ENCODE data around the gene SLA2. TPM values are rescaled to one million over a fixed set of nuclear protein-coding genes. Genes with fewer than 3 reads are reported as not detected.

SLA2 gene
- total and polyA plus RNA-seq, 10 donors = 2.6 to 16.3 (median 8.3) TPM

DNA sequence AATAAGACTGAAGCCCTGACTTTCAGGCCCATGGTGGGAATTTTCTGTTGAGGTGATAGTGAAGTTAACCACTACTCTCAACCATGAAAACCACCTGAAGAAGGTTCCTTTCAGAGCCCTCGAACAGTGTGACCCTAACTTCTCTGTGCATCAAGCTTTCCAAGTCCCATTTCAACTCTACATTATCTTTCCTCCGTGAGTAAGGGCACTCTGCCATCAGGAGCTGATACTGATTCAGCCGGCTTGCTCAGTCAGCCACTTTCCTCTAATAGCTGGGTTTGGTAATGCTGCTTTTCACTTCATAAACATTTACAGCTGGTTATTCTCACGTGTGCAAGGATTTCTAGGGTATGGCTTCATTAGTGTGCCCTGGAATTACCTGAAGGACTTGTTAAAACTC is 10.7 kb upstream of the SLA2 start:
- Histone ChIP-seq H3K9me3 (no peaks in the 10 kb centered on the region), H3K27ac (no peak overlapping the region), H3K4me3 (no peak overlapping the region), H3K27me3 (replicated peaks in 1 of 7) (no peaks in the 10 kb centered on the region), H3K36me3 (peaks cover 0 to 92% (median 32%) of the 10 kb centered on the region in 6 donors), H3K4me1 (peaks cover 0 to 7% (median 0%) of the 10 kb centered on the region in 6 donors)
- WGBS, 5 donors = 87 to 94% (median 92%) methylated on average over 4 of the region's 4 CpGs
- intact Hi-C loops (cut with DNase I; ENCODE audit: low total_unique reads) = no loop called here
- no peak for DNase-seq
- TF ChIP-seq, protein P1, sequence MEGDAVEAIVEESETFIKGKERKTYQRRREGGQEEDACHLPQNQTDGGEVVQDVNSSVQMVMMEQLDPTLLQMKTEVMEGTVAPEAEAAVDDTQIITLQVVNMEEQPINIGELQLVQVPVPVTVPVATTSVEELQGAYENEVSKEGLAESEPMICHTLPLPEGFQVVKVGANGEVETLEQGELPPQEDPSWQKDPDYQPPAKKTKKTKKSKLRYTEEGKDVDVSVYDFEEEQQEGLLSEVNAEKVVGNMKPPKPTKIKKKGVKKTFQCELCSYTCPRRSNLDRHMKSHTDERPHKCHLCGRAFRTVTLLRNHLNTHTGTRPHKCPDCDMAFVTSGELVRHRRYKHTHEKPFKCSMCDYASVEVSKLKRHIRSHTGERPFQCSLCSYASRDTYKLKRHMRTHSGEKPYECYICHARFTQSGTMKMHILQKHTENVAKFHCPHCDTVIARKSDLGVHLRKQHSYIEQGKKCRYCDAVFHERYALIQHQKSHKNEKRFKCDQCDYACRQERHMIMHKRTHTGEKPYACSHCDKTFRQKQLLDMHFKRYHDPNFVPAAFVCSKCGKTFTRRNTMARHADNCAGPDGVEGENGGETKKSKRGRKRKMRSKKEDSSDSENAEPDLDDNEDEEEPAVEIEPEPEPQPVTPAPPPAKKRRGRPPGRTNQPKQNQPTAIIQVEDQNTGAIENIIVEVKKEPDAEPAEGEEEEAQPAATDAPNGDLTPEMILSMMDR (IDR thresholded peaks at IDR 0.05 in 8 of 11, conservative IDR thresholded peaks at IDR 0.05 in 3 of 11) = no peak
- TF ChIP-seq POLR2A (IDR thresholded peaks at IDR 0.05) (no peak), POLR2AphosphoS5 (IDR thresholded peaks at IDR 0.05) (no peak)

DNA sequence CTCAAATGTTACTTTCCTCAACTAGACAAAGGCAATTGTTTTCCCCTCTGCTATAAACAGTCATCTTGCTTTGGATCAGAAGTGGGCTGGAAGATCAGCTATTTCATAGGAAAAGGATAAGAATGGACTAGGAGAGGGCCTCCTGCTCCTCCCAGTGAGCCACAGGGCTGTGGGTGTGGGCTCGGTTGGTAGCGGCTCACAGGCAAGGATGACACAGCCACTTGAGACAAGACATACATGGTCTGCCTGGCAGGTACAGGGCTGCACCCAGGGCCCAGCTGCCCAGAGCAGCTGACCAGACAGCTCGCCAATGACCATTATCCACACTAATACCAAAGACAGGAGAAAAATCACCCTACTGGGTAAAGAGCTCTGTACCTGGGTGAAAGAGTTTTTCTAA is 9.0 kb upstream of the SLA2 start:
- Histone ChIP-seq H3K36me3 (peaks cover 0 to 85% (median 35%) of the 10 kb centered on the region in 6 donors), H3K27me3 (replicated peaks in 1 of 7) (no peaks in the 10 kb centered on the region), H3K4me1 (peaks cover 0 to 7% (median 0%) of the 10 kb centered on the region in 6 donors), H3K27ac (no peak overlapping the region), H3K9me3 (no peaks in the 10 kb centered on the region), H3K4me3 (no peak overlapping the region)
- 88 to 100% (median 95%) methylated on average over 3 of the region's 3 CpGs for WGBS, 5 donors
- TF ChIP-seq, protein P1 (IDR thresholded peaks at IDR 0.05 in 8 of 11, conservative IDR thresholded peaks at IDR 0.05 in 3 of 11) = no peak
- TF ChIP-seq POLR2AphosphoS5 (IDR thresholded peaks at IDR 0.05) = no peak
- TF ChIP-seq POLR2A (IDR thresholded peaks at IDR 0.05) = no peak
- no peak for DNase-seq
- intact Hi-C loops (cut with DNase I; ENCODE audit: low total_unique reads) = no loop called here

DNA sequence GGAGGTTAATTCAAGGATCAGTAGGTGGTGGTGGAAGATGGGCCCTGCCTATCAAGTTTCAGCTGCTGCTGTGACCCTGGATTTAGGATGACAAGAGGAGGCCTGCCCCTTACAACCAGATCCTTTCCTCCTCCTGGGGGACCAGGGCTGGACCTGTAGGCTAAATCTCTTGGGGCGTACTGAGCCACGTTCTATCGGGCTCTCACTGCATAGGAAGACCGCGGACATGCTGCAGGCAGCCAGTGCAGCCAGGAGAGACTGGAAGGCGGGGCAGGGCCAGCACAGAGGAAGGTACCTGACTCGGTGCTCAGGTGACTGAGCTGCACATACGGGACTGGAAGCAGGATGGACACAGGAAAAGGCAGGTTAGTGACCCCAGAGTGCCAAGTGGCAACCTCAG is 8.5 kb upstream of the SLA2 start:
- no peak overlapping the region for H3K4me3 ChIP-seq
- intact Hi-C loops (cut with DNase I; ENCODE audit: low total_unique reads) = no loop called here
- peaks cover 0 to 7% (median 0%) of the 10 kb centered on the region in 6 donors for H3K4me1 ChIP-seq
- H3K9me3 ChIP-seq = no peaks in the 10 kb centered on the region
- H3K27ac ChIP-seq = no peak overlapping the region
- WGBS, 5 donors = 91 to 95% (median 92%) methylated on average over 8 of the region's 8 CpGs
- no peak for DNase-seq
- H3K27me3 ChIP-seq (replicated peaks in 1 of 7) = no peaks in the 10 kb centered on the region
- peaks cover 0 to 80% (median 35%) of the 10 kb centered on the region in 6 donors for H3K36me3 ChIP-seq
- TF ChIP-seq POLR2A (IDR thresholded peaks at IDR 0.05) (no peak), POLR2AphosphoS5 (IDR thresholded peaks at IDR 0.05) (no peak)
- TF ChIP-seq, protein P1 (IDR thresholded peaks at IDR 0.05 in 8 of 11, conservative IDR thresholded peaks at IDR 0.05 in 3 of 11) = no peak

DNA sequence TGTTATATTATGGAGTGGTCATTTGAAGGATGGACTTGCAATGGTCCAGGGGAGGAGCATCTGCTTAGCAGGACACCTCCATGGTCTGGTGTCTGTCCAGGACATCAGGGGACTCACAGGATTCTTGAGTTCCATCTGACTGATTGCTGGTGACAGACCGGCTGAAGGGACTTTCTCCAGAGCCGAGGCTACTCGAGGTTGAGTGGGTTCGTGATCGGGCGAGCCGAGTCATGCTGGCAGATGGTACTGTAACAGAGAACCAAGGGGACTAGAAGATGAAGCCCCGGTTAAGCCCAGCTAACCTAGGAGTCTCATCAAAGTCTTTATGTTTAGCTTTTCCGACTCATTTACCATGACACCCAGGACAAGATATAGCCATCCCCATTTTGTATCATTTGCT is 7.5 kb upstream of the SLA2 start:
- Histone ChIP-seq H3K27me3 (replicated peaks in 1 of 7) (no peaks in the 10 kb centered on the region), H3K27ac (no peak overlapping the region), H3K4me3 (no peak overlapping the region), H3K9me3 (no peaks in the 10 kb centered on the region), H3K4me1 (peaks cover 0 to 5% (median 0%) of the 10 kb centered on the region in 6 donors), H3K36me3 (peaks cover 0 to 73% (median 32%) of the 10 kb centered on the region in 6 donors)
- no peak for DNase-seq
- TF ChIP-seq, protein P1 (IDR thresholded peaks at IDR 0.05 in 8 of 11, conservative IDR thresholded peaks at IDR 0.05 in 3 of 11) = no peak
- TF ChIP-seq POLR2AphosphoS5 (IDR thresholded peaks at IDR 0.05) (no peak), POLR2A (IDR thresholded peaks at IDR 0.05) (no peak)
- intact Hi-C loops (cut with DNase I; ENCODE audit: low total_unique reads) = no loop called here
- 87 to 95% (median 92%) methylated on average over 9 of the region's 9 CpGs for WGBS, 5 donors
